GM13977 (cell line): ENCODE results near the gene AGRN.
"Not testable (repeated sequence)": the region's sequence is repeated elsewhere in the genome, so short reads cannot be mapped to it uniquely, and the experiment has no call there.

Source experiments
- DNase-seq: peaks from one replicate; pipeline ENCODE4 v3.0.0; 2012; ENCODE audit warnings: low spot score
- CTCF ChIP-seq: IDR thresholded peaks from 2 replicates; pipeline ENCODE4 v1.5.1; 2012; ENCODE audit warnings: mild to moderate bottlenecking, control low read depth; ENCODE audit not compliant: insufficient read depth; ENCODE audit errors: extremely low read depth, missing control alignments
- in situ Hi-C: fragments of 300-500 bp; cut with MboI; formaldehyde crosslinking; loops from one replicate; pipeline ENCODE4 v1.12.0; 2022; ENCODE audit warnings: low sequenced_read_pairs, low pct_unique_long_range_greater_than_20kb, mixed read lengths, inconsistent platforms; ENCODE audit not compliant: unreplicated experiment

AGRN gene

GRCh38 chr1:973459-974292 is 46.2 kb upstream of the AGRN start:
- no peak for DNase-seq
- no peak for TF ChIP-seq CTCF
- in situ Hi-C loops = loop anchor here (10.0 kb wide), 1 partner anchor 79 kb away; no protein-coding TSS in a partner anchor

GRCh38 chr1:974293-974640 is 45.7 kb upstream of the AGRN start:
- no peak for TF ChIP-seq CTCF
- DNase-seq = no peak
- in situ Hi-C loops = loop anchor here (10.0 kb wide), 1 partner anchor 79 kb away; no protein-coding TSS in a partner anchor

- in situ Hi-C loops = loop anchor here (10.0 kb wide), 1 partner anchor 80 kb away; no protein-coding TSS in a partner anchor
- no peak for DNase-seq
- no peak for TF ChIP-seq CTCF
These were observed 45.1 kb upstream of the AGRN start for GRCh38 chr1:974687-975328.

- no peak for TF ChIP-seq CTCF
- in situ Hi-C loops = loop anchor here (10.0 kb wide), 1 partner anchor 81 kb away; no protein-coding TSS in a partner anchor
These were observed 44.6 kb upstream of the AGRN start for GRCh38 chr1:975365-975764.

GRCh38 chr1:975896-976683 is 43.8 kb upstream of the AGRN start:
- in situ Hi-C loops = loop anchor here (10.0 kb wide), 1 partner anchor 81 kb away; no protein-coding TSS in a partner anchor
- peak; percentile 93 for DNase-seq
- TF ChIP-seq CTCF = peak; percentile 87

More at GRCh38 chr1:975365-975764, 44.6 kb upstream of the AGRN start:
- DNase-seq = no peak

- DNase-seq = not testable (repeated sequence)
- in situ Hi-C loops = loop anchor here (10.0 kb wide), 1 partner anchor 82 kb away; no protein-coding TSS in a partner anchor
These were observed 43.1 kb upstream of the AGRN start for GRCh38 chr1:976791-977190.
